Activated effector memory CD4-positive, alpha-beta T cell treated with anti-CD3 and anti-CD28 coated beads, Interleukin-2, amount 50 U/mL, for 16 hours (primary cell): ENCODE measurements around the gene IKZF2.

ENCODE experiments used
- DNase-seq: peaks from one replicate; pipeline ENCODE4 v3.0.0-alpha.2; 2020

Gene IKZF2

GRCh38 chr2:212953170-212953920 lies 198.1 kb downstream of the IKZF2 start:
- DNase-seq = no peak

- no peak for DNase-seq
Observed at GRCh38 chr2:212949786-212950185, 201.6 kb downstream of the IKZF2 start.
